Neural crest cell (in vitro differentiated cells): ENCODE measurements around the gene EIF4A3. TPM values are rescaled to one million over a fixed set of nuclear protein-coding genes. Genes with fewer than 3 reads are reported as not detected.

Source experiments
- DNase-seq: peaks from one replicate; pipeline ENCODE4 v3.0.0; 2021; ENCODE audit warnings: low read depth, mixed read lengths, low spot score
- H3K27ac Mint-ChIP-seq: one replicate; pipeline ENCODE4 v1.8.0; 2021; ENCODE audit warnings: mild to moderate bottlenecking, mixed read lengths; ENCODE audit not compliant: unreplicated experiment
- H3K27me3 Mint-ChIP-seq: 2 replicates; pipeline ENCODE4 v1.8.0; 2021; ENCODE audit warnings: low read depth, mild to moderate bottlenecking, mixed read lengths
- H3K36me3 Mint-ChIP-seq: 2 replicates; pipeline ENCODE4 v1.8.0; 2021; ENCODE audit warnings: low read depth, mild to moderate bottlenecking, mixed read lengths
- H3K4me1 Mint-ChIP-seq: 2 replicates; pipeline ENCODE4 v1.8.0; 2021; ENCODE audit warnings: mixed read lengths
- H3K4me3 Mint-ChIP-seq: one replicate; pipeline ENCODE4 v1.8.0; 2021; ENCODE audit warnings: mild to moderate bottlenecking, mixed read lengths
- H3K9me3 Mint-ChIP-seq: 2 replicates; pipeline ENCODE4 v1.8.0; 2021; ENCODE audit warnings: mixed read lengths
- total RNA-seq: library from RNA; stranded (reverse); gene quantifications from 2 replicates; pipeline ENCODE4 v1.2.1, GENCODE V29; 2021
- TF ChIP-seq, protein P1 (sequence below): fragments of 200-600 bp; sonication (generic); conservative IDR thresholded peaks from 2 replicates; pipeline ENCODE4 v1.5.0; 2021; ENCODE audit warnings: antibody characterized with exemption, mild to moderate bottlenecking

Gene EIF4A3
- total RNA-seq, 1 donor from 2014 or later: 141 TPM

DNA sequence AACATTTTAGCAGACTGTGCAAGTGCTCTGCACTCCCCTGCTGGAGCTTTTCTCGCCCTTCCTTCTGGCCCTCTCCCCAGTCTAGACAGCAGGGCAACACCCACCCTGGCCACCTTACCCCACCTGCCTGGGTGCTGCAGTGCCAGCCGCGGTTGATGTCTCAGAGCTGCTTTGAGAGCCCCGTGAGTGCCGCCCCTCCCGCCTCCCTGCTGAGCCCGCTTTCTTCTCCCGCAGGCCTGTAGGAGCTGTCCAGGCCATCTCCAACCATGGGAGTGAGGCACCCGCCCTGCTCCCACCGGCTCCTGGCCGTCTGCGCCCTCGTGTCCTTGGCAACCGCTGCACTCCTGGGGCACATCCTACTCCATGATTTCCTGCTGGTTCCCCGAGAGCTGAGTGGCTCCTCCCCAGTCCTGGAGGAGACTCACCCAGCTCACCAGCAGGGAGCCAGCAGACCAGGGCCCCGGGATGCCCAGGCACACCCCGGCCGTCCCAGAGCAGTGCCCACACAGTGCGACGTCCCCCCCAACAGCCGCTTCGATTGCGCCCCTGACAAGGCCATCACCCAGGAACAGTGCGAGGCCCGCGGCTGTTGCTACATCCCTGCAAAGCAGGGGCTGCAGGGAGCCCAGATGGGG is 42.5 kb downstream of the EIF4A3 start:
- Mint-ChIP-seq H3K4me3 (peak overlapping the region; percentile 66), H3K27ac (no peak overlapping the region), H3K9me3 (no peaks in the 10 kb centered on the region), H3K36me3 (no peaks in the 10 kb centered on the region), H3K4me1 (peaks cover 27% of the 10 kb centered on the region), H3K27me3 (no peaks in the 10 kb centered on the region)
- no peak for DNase-seq
- TF ChIP-seq, protein P1, sequence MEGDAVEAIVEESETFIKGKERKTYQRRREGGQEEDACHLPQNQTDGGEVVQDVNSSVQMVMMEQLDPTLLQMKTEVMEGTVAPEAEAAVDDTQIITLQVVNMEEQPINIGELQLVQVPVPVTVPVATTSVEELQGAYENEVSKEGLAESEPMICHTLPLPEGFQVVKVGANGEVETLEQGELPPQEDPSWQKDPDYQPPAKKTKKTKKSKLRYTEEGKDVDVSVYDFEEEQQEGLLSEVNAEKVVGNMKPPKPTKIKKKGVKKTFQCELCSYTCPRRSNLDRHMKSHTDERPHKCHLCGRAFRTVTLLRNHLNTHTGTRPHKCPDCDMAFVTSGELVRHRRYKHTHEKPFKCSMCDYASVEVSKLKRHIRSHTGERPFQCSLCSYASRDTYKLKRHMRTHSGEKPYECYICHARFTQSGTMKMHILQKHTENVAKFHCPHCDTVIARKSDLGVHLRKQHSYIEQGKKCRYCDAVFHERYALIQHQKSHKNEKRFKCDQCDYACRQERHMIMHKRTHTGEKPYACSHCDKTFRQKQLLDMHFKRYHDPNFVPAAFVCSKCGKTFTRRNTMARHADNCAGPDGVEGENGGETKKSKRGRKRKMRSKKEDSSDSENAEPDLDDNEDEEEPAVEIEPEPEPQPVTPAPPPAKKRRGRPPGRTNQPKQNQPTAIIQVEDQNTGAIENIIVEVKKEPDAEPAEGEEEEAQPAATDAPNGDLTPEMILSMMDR: no peak

DNA sequence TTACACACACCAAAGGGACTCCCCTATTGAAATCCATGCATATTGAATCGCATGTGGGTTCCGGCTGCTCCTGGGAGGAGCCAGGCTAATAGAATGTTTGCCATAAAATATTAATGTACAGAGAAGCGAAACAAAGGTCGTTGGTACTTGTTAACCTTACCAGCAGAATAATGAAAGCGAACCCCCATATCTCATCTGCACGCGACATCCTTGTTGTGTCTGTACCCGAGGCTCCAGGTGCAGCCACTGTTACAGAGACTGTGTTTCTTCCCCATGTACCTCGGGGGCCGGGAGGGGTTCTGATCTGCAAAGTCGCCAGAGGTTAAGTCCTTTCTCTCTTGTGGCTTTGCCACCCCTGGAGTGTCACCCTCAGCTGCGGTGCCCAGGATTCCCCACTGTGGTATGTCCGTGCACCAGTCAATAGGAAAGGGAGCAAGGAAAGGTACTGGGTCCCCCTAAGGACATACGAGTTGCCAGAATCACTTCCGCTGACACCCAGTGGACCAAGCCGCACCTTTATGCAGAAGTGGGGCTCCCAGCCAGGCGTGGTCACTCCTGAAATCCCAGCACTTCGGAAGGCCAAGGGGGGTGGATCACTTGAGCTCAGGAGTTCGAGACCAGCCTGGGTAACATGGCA is 43.4 kb downstream of the EIF4A3 start:
- no peaks in the 10 kb centered on the region for H3K27me3 Mint-ChIP-seq
- H3K27ac Mint-ChIP-seq: no peak overlapping the region
- H3K9me3 Mint-ChIP-seq: no peaks in the 10 kb centered on the region
- H3K4me1 Mint-ChIP-seq: peaks cover 27% of the 10 kb centered on the region
- no peaks in the 10 kb centered on the region for H3K36me3 Mint-ChIP-seq
- DNase-seq: no peak
- peak overlapping the region; percentile 99 for H3K4me3 Mint-ChIP-seq
- TF ChIP-seq, protein P1: no peak

GRCh38 chr17:80102664-80103448 is 44.1 kb downstream of the EIF4A3 start:
- Mint-ChIP-seq H3K4me3 (peak overlapping the region; percentile 99), H3K27me3 (no peaks in the 10 kb centered on the region), H3K9me3 (no peaks in the 10 kb centered on the region), H3K27ac (peak overlapping the region; percentile 99), H3K36me3 (no peaks in the 10 kb centered on the region), H3K4me1 (peaks cover 27% of the 10 kb centered on the region)
- DNase-seq: no peak
- TF ChIP-seq, protein P1: no peak

GRCh38 chr17:80101946-80102663 is 44.8 kb downstream of the EIF4A3 start:
- H3K4me3 Mint-ChIP-seq: peak overlapping the region; percentile 99
- no peaks in the 10 kb centered on the region for H3K27me3 Mint-ChIP-seq
- peak overlapping the region; percentile 99 for H3K27ac Mint-ChIP-seq
- DNase-seq: no peak
- no peaks in the 10 kb centered on the region for H3K36me3 Mint-ChIP-seq
- no peaks in the 10 kb centered on the region for H3K9me3 Mint-ChIP-seq
- H3K4me1 Mint-ChIP-seq: peaks cover 34% of the 10 kb centered on the region
- TF ChIP-seq, protein P1: no peak
